Endothelial cell of umbilical vein (primary cell): ENCODE measurements around the gene ZNF732. TPM values are rescaled to one million over a fixed set of nuclear protein-coding genes. Genes with fewer than 3 reads are reported as not detected.

ENCODE experiments used
- BruUV-seq: library from RNA; stranded (reverse); fragments of 400-500 nt; replicated peaks from 2 replicates; lab custom pipeline; 2021; lab: Mats Ljungman, UMichigan
- CTCF ChIA-PET: fragments of 300-600, 350-600 bp; sonication (Branson Sonifier 250); formaldehyde crosslinking; loops from one replicate; lab custom pipeline; 2021; ENCODE audit warnings: antibody characterized with exemption, inconsistent platforms; lab: Charles Lee
- POLR2A ChIA-PET: fragments of 300-600, 350-600 bp; sonication (Branson Sonifier 250); formaldehyde crosslinking; loops from one replicate; lab custom pipeline; 2021; ENCODE audit warnings: antibody characterized with exemption, inconsistent platforms; lab: Charles Lee
- DNase-seq: peaks from one replicate; pipeline ENCODE4 v3.0.0-alpha.2; 2011; ENCODE audit warnings: low read depth, low spot score
- FAIRE-seq: peaks from 2 replicates; lab custom pipeline; 2011; peaks lifted over from hg19 to GRCh38; lab: Jason Lieb, UNC
- H2AFZ ChIP-seq: 2 replicates; pipeline ENCODE4 v1.6.0; 2012; ENCODE audit warnings: low read depth, low read length, control low read depth, inconsistent platforms
- H3K27ac ChIP-seq: 2 replicates; pipeline ENCODE4 v1.5.1; 2011; ENCODE audit warnings: low read depth, mild to moderate bottlenecking, control low read depth, low read length, moderate library complexity; ENCODE audit not compliant: insufficient read depth
- H3K27me3 ChIP-seq, 2 experiments: 2 replicates each; pipeline versions ENCODE4 v1.6.0 to v1.6.1; 2011; ENCODE audit warnings: low read length in 2 of 2, mixed read lengths in 1 of 2; ENCODE audit not compliant: control insufficient read depth in 2 of 2, insufficient read depth in 2 of 2
- H3K36me3 ChIP-seq, 2 experiments: 2 replicates in 1 of 2; 3 replicates in 1 of 2; pipeline ENCODE4 v1.5.1; 2011; ENCODE audit warnings: low read length in 2 of 2, mild to moderate bottlenecking in 1 of 2, moderate library complexity in 1 of 2; ENCODE audit not compliant: control insufficient read depth in 2 of 2, insufficient read depth in 2 of 2; ENCODE audit errors: extremely low read depth in 1 of 2
- H3K4me1 ChIP-seq: 3 replicates; pipeline ENCODE4 v1.5.1; 2011; ENCODE audit warnings: mild to moderate bottlenecking, low read length; ENCODE audit not compliant: control insufficient read depth, insufficient read depth; ENCODE audit errors: extremely low read depth
- H3K4me2 ChIP-seq: 2 replicates; pipeline ENCODE4 v1.6.1; 2011; ENCODE audit warnings: low read length, control low read depth, mixed read lengths; ENCODE audit not compliant: insufficient read depth
- H3K4me3 ChIP-seq, 3 experiments: fragments of 200-600 bp in 1 of 3; sonication (generic), shearing (Covaris generic) in 1 of 3; replicated peaks in 1 of 3; 2 replicates each; pipeline ENCODE4 v1.5.1; 2011 to 2016; ENCODE audit warnings: control low read depth in 3 of 3, low read length in 3 of 3, mild to moderate bottlenecking in 2 of 3, inconsistent platforms in 1 of 3, low read depth in 1 of 3, moderate library complexity in 1 of 3; ENCODE audit not compliant: insufficient read depth in 1 of 3
- H3K79me2 ChIP-seq: 2 replicates; pipeline ENCODE4 v1.6.0; 2012; ENCODE audit warnings: low read length, inconsistent platforms; ENCODE audit not compliant: control insufficient read depth, insufficient read depth
- H3K9ac ChIP-seq: replicated peaks from 2 replicates; pipeline ENCODE3; 2011; ENCODE audit warnings: low read length, control low read depth; ENCODE audit not compliant: insufficient read depth; ENCODE audit errors: extremely low read depth
- H3K9me1 ChIP-seq: replicated peaks from 3 replicates; pipeline ENCODE4 v1.6.0; 2011; ENCODE audit warnings: mild to moderate bottlenecking, low read length; ENCODE audit not compliant: control insufficient read depth, insufficient read depth; ENCODE audit errors: extremely low read depth
- H3K9me3 ChIP-seq: replicated peaks from 2 replicates; pipeline ENCODE4 v1.5.1; 2012; ENCODE audit warnings: low read length, inconsistent platforms; ENCODE audit not compliant: control insufficient read depth, insufficient read depth
- H4K20me1 ChIP-seq: replicated peaks from 2 replicates; pipeline ENCODE3; 2011; ENCODE audit warnings: mild to moderate bottlenecking, low read length; ENCODE audit not compliant: control insufficient read depth, insufficient read depth; ENCODE audit errors: extremely low read depth
- EZH2 ChIP-seq: IDR thresholded peaks from 2 replicates; pipeline ENCODE4 v1.6.1; 2012; ENCODE audit warnings: borderline replicate concordance, low read depth, mild to moderate bottlenecking, moderate library complexity, low read length, inconsistent platforms; ENCODE audit not compliant: severe bottlenecking
- FOS ChIP-seq: IDR thresholded peaks from 2 replicates; pipeline ENCODE4 v1.6.1; 2011; ENCODE audit warnings: mild to moderate bottlenecking, low read length, moderate library complexity, borderline replicate concordance; ENCODE audit not compliant: insufficient read depth
- GATA2 ChIP-seq: IDR thresholded peaks from 2 replicates; pipeline ENCODE4 v1.7.0; 2011; ENCODE audit warnings: low read depth, mild to moderate bottlenecking, moderate library complexity, mixed read lengths, low read length; ENCODE audit not compliant: insufficient read length, insufficient read depth
- JUN ChIP-seq: IDR thresholded peaks from 2 replicates; pipeline ENCODE4 v1.6.1; 2011; ENCODE audit warnings: borderline replicate concordance, low read depth; ENCODE audit not compliant: insufficient read length, insufficient read depth
- MYC ChIP-seq: IDR thresholded peaks from one replicate; pipeline ENCODE4 v1.6.1; 2011; ENCODE audit warnings: mild to moderate bottlenecking, low read depth, low read length
- POLR2A ChIP-seq: IDR thresholded peaks from 2 replicates; pipeline ENCODE4 v1.6.1; 2012; ENCODE audit warnings: low read depth, mild to moderate bottlenecking, control low read depth, low read length
- POLR2AphosphoS5 ChIP-seq: IDR thresholded peaks from 2 replicates; pipeline ENCODE4 v1.6.1; 2012; ENCODE audit warnings: low read depth, mild to moderate bottlenecking, control low read depth, low read length, moderate library complexity; ENCODE audit not compliant: insufficient read depth
- dilution Hi-C: fragments of 300-500 bp; cut with MboI; formaldehyde crosslinking; loops from one replicate; pipeline ENCODE4 v1.15.0; 2019; ENCODE audit warnings: low sequenced_read_pairs; ENCODE audit not compliant: extremely low pct_ligation_motif_present
- intact Hi-C: fragments of 100-400 bp; cut with micrococcal nuclease; formaldehyde crosslinking; loops from one replicate; pipeline ENCODE4 v1.10.0; 2022
- polyA plus RNA-seq, 4 experiments: library from polyadenylated mRNA; depleted of rRNA in 3 of 4; stranded (reverse) in 3 of 4; unstranded in 1 of 4; fragments of >200 nt; gene quantifications; 2 replicates each; pipeline versions ENCODE4 v1.2.1 to v1.2.3, GENCODE V29; 2011 to 2012; ENCODE audit warnings: missing spikeins in 1 of 4
- total RNA-seq: library from RNA; stranded (reverse); gene quantifications from 2 replicates; pipeline ENCODE4 v1.2.3, GENCODE V29; 2021
- TF ChIP-seq, protein P1 (sequence below), 2 donors: IDR thresholded peaks; 1 replicate in 1 of 2; 2 replicates in 1 of 2; pipeline ENCODE4 v1.5.1; 2011; ENCODE audit warnings: low read length in 2 of 2, mild to moderate bottlenecking in 2 of 2, moderate library complexity in 2 of 2, control low read depth in 1 of 2, inconsistent platforms in 1 of 2, low read depth in 1 of 2; ENCODE audit not compliant: insufficient read depth in 1 of 2; ENCODE audit errors: extremely low read depth in 1 of 2
- TF ChIP-seq, protein P2 (sequence below): IDR thresholded peaks from 2 replicates; pipeline ENCODE4 v1.6.1; 2011; ENCODE audit not compliant: insufficient read depth, insufficient read length

The ZNF732 gene
- total and polyA plus RNA-seq, 2 donors (not counting 3 experiments of a cell fraction or from before 2014, with no cell fraction given): 0.04 to 3.1 TPM

- BruUV-seq: no TSS peak
- Histone ChIP-seq H3K27ac (peak within 1 kb of the TSS; percentile 1), H2AFZ (peak within 1 kb of the TSS; percentile 92), H3K4me2 (peak within 1 kb of the TSS; percentile 22), H3K9me3 (no peaks in the 10 kb centered on the region), H3K9me1 (no peaks in the 10 kb centered on the region), H3K36me3 (no peaks in the 10 kb centered on the region), H4K20me1 (no peaks in the 10 kb centered on the region), H3K4me3 (peak within 1 kb of the TSS; percentile 24 to 78 (median 39)), H3K4me1 (peaks cover 3% of the 10 kb centered on the region), H3K9ac (peak within 1 kb of the TSS; percentile 53), H3K79me2 (peaks cover 18% of the 10 kb centered on the region), H3K27me3 (no peaks in the 10 kb centered on the region)
- POLR2A ChIA-PET: no interaction called here
- dilution Hi-C loops (no loop called here), intact Hi-C loops (loop anchor here (1.0 to 10.0 kb wide), 5 partner anchors 33 to 337 kb away; partner anchors contain the start of genes ATP5ME, MYL5, PIGG and ZNF721)
- FAIRE-seq (peak; percentile 98), DNase-seq (peak; percentile 95)
- CTCF ChIA-PET: no interaction called here
- TF ChIP-seq, protein P1, sequence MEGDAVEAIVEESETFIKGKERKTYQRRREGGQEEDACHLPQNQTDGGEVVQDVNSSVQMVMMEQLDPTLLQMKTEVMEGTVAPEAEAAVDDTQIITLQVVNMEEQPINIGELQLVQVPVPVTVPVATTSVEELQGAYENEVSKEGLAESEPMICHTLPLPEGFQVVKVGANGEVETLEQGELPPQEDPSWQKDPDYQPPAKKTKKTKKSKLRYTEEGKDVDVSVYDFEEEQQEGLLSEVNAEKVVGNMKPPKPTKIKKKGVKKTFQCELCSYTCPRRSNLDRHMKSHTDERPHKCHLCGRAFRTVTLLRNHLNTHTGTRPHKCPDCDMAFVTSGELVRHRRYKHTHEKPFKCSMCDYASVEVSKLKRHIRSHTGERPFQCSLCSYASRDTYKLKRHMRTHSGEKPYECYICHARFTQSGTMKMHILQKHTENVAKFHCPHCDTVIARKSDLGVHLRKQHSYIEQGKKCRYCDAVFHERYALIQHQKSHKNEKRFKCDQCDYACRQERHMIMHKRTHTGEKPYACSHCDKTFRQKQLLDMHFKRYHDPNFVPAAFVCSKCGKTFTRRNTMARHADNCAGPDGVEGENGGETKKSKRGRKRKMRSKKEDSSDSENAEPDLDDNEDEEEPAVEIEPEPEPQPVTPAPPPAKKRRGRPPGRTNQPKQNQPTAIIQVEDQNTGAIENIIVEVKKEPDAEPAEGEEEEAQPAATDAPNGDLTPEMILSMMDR (IDR thresholded peaks at IDR 0.05; ENCODE audit: extremely low read depth in 1 of 2, insufficient read depth in 1 of 2, low read depth in 1 of 2, low read length in 2 of 2): no peak
- TF ChIP-seq, protein P2, sequence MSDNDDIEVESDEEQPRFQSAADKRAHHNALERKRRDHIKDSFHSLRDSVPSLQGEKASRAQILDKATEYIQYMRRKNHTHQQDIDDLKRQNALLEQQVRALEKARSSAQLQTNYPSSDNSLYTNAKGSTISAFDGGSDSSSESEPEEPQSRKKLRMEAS: no peak
- TF ChIP-seq FOS: no peak
- peak; percentile 43 for TF ChIP-seq POLR2AphosphoS5
- peak; percentile 79 for TF ChIP-seq POLR2A
- no peak for TF ChIP-seq MYC
- TF ChIP-seq GATA2: no peak
- TF ChIP-seq JUN: no peak
- TF ChIP-seq EZH2: no peak
These were observed 32.1 kb upstream of the ZNF732 start, which contains the start of gene ZNF141 for GRCh38 chr4:337143-337931. TSS of gene ZNF141 (plus strand) at chr4:337814. CDS start at chr4:337984, 170 bp downstream.
